CD4-positive, alpha-beta T cell treated with Interleukin-15 for 1 hour (primary cell): ENCODE data around the gene ADAMTSL4.
"Not testable (repeated sequence)": the region's sequence is repeated elsewhere in the genome, so short reads cannot be mapped to it uniquely, and the experiment has no call there.

Experiments
- DNase-seq: peaks from one replicate; pipeline ENCODE4 v3.0.0-alpha.2; 2020

ADAMTSL4 gene

GRCh38 chr1:150555971-150556865 lies 7.0 kb downstream of the ADAMTSL4 start:
- DNase-seq: no peak

GRCh38 chr1:150557065-150557600 lies 7.9 kb downstream of the ADAMTSL4 start:
- no peak for DNase-seq

- no peak for DNase-seq
These were observed 8.6 kb downstream of the ADAMTSL4 start for GRCh38 chr1:150557813-150558212.

GRCh38 chr1:150558303-150558704 lies 9.1 kb downstream of the ADAMTSL4 start:
- no peak for DNase-seq

GRCh38 chr1:150558761-150559655 lies 9.8 kb downstream of the ADAMTSL4 start:
- no peak for DNase-seq

- no peak for DNase-seq
These were observed 10.4 kb downstream of the ADAMTSL4 start for GRCh38 chr1:150559656-150560010.

GRCh38 chr1:150560011-150560438 lies 10.8 kb downstream of the ADAMTSL4 start:
- DNase-seq: peak; percentile 75

GRCh38 chr1:150560576-150561253 lies 11.5 kb downstream of the ADAMTSL4 start:
- peak; percentile 85 for DNase-seq

- peak; percentile 72 for DNase-seq
These were observed 12.2 kb downstream of the ADAMTSL4 start for GRCh38 chr1:150561254-150561973.

- DNase-seq: peak; percentile 93
These were observed 12.8 kb downstream of the ADAMTSL4 start for GRCh38 chr1:150561974-150562445.

GRCh38 chr1:150562446-150563339 lies 13.5 kb downstream of the ADAMTSL4 start:
- DNase-seq: peak; percentile 93

- DNase-seq: peak; percentile 68
These were observed 14.3 kb downstream of the ADAMTSL4 start for GRCh38 chr1:150563340-150564038.

GRCh38 chr1:150564051-150564991 lies 15.1 kb downstream of the ADAMTSL4 start:
- DNase-seq: no peak

- DNase-seq: not testable (repeated sequence)
These were observed 16.2 kb downstream of the ADAMTSL4 start for GRCh38 chr1:150565240-150565991.

GRCh38 chr1:150566589-150567340 lies 17.6 kb downstream of the ADAMTSL4 start:
- DNase-seq: no peak

GRCh38 chr1:150567341-150567716 lies 18.1 kb downstream of the ADAMTSL4 start:
- peak; percentile 79 for DNase-seq
